GM18870 (cell line): ENCODE results near the gene IL12RB1.
A peak's percentile ranks its signal among the peaks of the same experiment; 100 is the strongest.

Experiments
- ATAC-seq: cut with Tn5 transposase; IDR thresholded peaks from one replicate; pipeline ENCODE4 v1.9.1; 2021; ENCODE audit warnings: moderate library complexity; ENCODE audit not compliant: unreplicated experiment

IL12RB1 gene

GRCh38 chr19:18086590-18087138, at the start of gene IL12RB1:
TSS of gene IL12RB1 (minus strand) at chr19:18086934. CDS start at chr19:18086823, 111 bp downstream.
- ATAC-seq = no peak

GRCh38 chr19:18135712-18136584, 49.2 kb upstream of the IL12RB1 start:
- no peak for ATAC-seq

GRCh38 chr19:18131841-18132596, 45.3 kb upstream of the IL12RB1 start:
- no peak for ATAC-seq

- ATAC-seq = no peak
Observed at GRCh38 chr19:18130523-18131242, 43.9 kb upstream of the IL12RB1 start.

GRCh38 chr19:18128805-18129204, 42.1 kb upstream of the IL12RB1 start:
- no peak for ATAC-seq

GRCh38 chr19:18128044-18128443, 41.3 kb upstream of the IL12RB1 start:
- no peak for ATAC-seq

GRCh38 chr19:18126097-18126496, 39.4 kb upstream of the IL12RB1 start:
- ATAC-seq = no peak

GRCh38 chr19:18123819-18124218, 37.1 kb upstream of the IL12RB1 start:
- no peak for ATAC-seq

- ATAC-seq = no peak
Observed at GRCh38 chr19:18122860-18123795, 36.4 kb upstream of the IL12RB1 start.

- ATAC-seq = no peak
Observed at GRCh38 chr19:18122424-18122823, 35.7 kb upstream of the IL12RB1 start.

- no peak for ATAC-seq
Observed at GRCh38 chr19:18121166-18121565, 34.4 kb upstream of the IL12RB1 start.

- no peak for ATAC-seq
Observed at GRCh38 chr19:18120127-18120526, 33.4 kb upstream of the IL12RB1 start.

- no peak for ATAC-seq
Observed at GRCh38 chr19:18119717-18120105, 33.0 kb upstream of the IL12RB1 start.

GRCh38 chr19:18119013-18119716, 32.4 kb upstream of the IL12RB1 start:
- no peak for ATAC-seq

GRCh38 chr19:18118420-18119012, 31.8 kb upstream of the IL12RB1 start:
- no peak for ATAC-seq

GRCh38 chr19:18117692-18118378, 31.1 kb upstream of the IL12RB1 start:
- ATAC-seq = peak; percentile 54

- ATAC-seq = no peak
Observed at GRCh38 chr19:18117364-18117691, 30.6 kb upstream of the IL12RB1 start.

- no peak for ATAC-seq
Observed at GRCh38 chr19:18114483-18114882, 27.7 kb upstream of the IL12RB1 start.

- no peak for ATAC-seq
Observed at GRCh38 chr19:18113827-18114226, 27.1 kb upstream of the IL12RB1 start.
